22Rv1 (cell line): ENCODE measurements around the gene KHNYN.

Experiments
- H3K27ac ChIP-seq: fragments of 450-650 bp; 2 replicates; pipeline ENCODE4 v1.5.1; 2017
- ZFX ChIP-seq: fragments of 450-650 bp; IDR thresholded peaks from 2 replicates; pipeline ENCODE4 v1.6.1; 2017; ENCODE audit warnings: antibody characterized with exemption, borderline replicate concordance
- TF ChIP-seq, protein P1 (sequence below): fragments of 450-650 bp; IDR thresholded peaks from 2 replicates; pipeline ENCODE4 v1.5.1; 2017; ENCODE audit warnings: mild to moderate bottlenecking

KHNYN gene

DNA sequence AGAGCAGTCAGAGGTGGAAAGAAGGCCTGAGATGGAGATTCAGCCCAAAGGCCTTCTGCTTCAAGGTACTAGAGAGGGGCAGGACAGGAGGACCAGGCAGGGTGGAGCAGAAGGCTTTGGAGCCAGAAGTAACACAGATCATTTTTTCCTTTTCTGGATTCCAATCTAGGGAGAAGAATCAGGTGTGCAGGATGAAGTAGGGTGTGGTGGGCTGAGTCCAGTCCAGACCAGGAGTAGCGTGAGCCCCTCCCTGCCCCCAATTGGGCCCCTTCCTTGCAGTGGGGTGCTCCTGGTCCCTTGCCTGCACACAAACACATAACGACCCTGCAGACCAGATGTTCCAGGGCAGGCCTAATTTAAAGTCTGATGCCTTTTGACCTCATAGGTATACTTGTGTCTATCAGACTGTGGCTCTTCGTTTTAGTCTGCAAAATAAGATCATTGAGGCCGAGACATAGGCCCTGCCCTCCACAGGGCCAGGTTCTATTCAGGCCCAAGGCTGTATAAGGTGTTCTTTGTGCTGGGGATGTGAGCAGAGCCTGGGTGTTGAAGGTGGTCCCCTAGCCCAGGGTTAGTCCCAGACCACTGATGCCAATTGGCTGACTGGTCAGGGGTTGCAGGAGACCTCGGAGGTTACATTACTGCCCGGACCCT lies 32.0 kb upstream of the KHNYN start:
- TF ChIP-seq ZFX: no peak
- TF ChIP-seq, protein P1, sequence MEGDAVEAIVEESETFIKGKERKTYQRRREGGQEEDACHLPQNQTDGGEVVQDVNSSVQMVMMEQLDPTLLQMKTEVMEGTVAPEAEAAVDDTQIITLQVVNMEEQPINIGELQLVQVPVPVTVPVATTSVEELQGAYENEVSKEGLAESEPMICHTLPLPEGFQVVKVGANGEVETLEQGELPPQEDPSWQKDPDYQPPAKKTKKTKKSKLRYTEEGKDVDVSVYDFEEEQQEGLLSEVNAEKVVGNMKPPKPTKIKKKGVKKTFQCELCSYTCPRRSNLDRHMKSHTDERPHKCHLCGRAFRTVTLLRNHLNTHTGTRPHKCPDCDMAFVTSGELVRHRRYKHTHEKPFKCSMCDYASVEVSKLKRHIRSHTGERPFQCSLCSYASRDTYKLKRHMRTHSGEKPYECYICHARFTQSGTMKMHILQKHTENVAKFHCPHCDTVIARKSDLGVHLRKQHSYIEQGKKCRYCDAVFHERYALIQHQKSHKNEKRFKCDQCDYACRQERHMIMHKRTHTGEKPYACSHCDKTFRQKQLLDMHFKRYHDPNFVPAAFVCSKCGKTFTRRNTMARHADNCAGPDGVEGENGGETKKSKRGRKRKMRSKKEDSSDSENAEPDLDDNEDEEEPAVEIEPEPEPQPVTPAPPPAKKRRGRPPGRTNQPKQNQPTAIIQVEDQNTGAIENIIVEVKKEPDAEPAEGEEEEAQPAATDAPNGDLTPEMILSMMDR: no peak
- H3K27ac ChIP-seq: no peak overlapping the region

DNA sequence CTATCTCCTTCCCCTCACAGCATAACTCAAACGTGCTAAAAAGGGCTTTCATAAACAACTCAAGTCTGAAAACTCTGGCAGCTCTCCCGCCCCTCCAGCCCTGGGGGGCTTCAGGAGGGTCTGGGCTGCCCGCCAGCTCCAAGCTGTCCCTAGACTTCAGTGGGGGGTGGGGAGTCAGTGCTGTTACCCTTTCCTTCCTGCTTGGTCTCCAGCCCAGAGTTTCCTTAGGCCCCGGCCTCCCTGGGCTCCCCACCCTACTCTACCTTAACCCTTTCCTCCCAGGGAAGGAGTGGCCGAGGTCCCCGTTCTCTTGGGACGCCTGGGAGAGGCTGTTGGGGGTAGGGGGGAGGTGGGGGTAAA lies 31.5 kb upstream of the KHNYN start:
- no peak overlapping the region for H3K27ac ChIP-seq
- TF ChIP-seq, protein P1: no peak
- no peak for TF ChIP-seq ZFX

DNA sequence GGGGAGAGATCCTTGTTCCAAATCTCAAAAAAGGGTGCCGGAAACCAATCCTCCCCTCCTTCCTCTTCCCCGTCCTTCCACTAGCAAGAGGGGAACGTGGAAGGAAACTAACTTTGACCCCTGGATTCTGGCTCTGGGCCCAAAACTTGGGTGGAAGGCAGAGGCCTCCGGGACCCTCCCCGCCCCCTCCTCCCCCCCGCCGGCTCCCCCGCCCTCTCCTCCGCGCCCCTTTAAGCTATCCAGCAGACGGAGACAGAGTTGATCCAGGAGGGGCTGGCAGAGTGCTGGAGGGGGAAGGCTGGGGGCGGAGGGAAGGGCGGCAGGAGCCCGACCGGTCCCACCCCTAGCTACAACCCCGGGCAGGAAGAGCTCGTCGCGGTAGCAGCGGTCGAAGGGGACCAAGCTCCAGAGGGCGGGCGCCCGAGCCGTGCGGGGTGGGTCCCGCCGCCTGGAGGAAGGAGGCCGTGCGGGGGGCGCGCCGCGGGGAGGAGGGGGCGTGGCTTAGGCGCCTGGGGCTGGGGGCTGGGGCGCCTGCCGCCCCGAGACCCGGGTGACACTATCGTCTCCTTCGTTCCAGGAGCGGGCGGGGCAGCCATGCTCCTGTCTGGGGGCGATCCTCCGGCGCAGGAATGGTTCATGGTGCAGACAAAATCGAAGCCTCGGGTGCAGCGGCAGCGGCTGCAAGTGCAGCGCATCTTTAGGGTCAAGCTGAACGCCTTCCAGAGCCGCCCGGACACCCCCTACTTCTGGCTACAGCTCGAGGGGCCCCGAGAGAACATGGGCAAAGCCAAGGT lies 30.9 kb upstream of the KHNYN start, which contains the start of gene NYNRIN:
NYNRIN (plus strand) TSS at position 351 of the 794 bp plus-strand sequence; CDS start at position 595, 244 bp downstream.
- H3K27ac ChIP-seq: no peak within 1 kb of the TSS
- TF ChIP-seq ZFX: no peak
- TF ChIP-seq, protein P1: no peak

DNA sequence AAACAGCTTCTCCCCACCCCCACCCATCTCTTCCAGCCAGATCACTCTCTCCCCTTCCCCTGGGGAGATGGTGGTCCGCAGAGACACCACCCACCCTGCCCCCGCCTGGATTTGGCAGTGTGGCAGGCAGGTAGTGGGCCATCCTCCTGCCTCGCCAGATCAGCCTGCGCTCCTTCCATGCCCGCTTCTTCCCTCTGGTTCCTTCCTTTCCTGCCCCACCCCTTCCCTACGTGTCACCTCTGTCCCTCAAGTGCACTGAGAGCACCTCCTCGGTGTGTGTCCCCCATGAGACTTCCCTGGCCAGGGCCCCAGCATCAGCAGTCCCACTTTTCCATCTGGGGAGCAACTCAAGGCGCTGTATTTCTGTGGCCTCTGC lies 30.3 kb upstream of the KHNYN start:
- no peak overlapping the region for H3K27ac ChIP-seq
- TF ChIP-seq ZFX: no peak
- TF ChIP-seq, protein P1: no peak

DNA sequence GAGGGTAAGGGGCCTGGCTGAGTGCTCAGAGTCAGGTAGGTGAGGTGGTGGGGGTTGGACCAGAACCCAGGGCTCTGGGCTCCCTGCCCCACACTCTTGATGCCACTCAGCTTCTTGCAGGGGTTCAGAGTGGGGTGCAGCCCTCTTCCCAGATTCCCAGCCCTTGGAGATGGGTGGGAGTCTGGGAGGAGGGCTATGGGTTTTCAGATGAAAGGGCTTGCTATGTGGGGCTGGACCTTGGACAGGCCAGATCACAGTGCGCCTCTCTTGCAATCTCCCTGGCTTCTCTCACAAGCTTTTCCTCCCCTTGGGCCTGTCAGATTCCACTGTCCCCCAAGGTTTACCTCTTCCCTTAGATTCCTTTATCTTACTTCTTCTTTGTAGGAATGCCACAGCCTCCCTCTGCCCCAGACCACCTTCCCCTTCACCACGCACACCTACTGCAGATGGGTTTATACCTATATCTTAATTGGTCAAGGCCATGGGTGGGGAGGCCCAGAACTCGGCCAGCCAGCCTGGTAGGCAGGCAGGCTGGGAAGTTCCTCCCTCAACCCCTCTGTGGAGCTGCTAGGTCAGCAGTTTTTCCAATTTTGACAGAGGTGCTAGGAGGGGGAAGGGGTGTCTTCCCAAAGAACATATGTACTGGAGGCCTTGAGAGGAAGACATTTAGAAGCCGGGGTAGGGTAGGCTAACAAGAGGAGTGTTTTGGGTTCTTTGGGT lies 29.6 kb upstream of the KHNYN start:
- TF ChIP-seq, protein P1: no peak
- no peak for TF ChIP-seq ZFX

DNA sequence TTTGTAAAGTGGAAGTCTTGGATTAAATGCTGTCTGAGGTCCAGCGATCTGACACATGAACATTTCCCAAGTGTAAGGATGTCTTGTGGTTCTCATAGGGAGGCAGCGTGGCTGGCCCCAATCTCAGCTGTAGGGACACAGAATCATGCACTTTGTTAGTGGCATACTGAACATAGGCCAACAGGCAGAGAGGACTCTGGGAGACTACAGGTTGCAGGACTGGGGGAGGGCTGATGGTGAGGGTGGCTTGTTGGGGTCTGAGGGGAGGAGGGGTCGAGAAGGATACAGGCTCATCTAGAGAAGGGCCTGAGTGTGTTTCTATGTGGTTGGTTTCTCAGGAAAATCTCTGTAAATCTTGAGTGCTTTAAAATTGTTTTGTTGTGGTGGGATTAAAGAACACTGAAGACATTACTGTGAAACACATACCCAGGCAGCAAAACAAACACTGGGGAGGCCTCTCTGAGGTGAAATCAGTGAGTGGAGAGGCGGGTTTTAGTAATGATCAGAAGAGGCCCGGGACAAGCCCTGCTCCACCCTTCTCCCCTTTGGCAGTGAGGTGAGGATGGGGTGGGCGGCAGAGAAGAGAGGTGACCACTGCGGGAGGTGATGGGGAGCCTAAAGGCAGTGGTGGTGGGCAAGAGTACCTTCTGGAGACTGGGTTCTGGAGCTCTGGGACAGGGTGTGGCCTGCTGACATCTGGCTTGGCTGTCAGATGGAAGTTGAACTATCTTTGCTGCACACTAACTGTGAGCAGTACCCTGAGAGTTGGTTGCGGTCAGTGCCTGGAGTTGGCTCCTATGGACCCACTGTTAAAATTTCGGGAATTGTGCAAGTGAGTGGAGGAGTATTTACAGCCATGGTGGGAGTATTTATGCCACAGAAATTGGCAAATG lies 27.7 kb upstream of the KHNYN start:
- TF ChIP-seq, protein P1: no peak
- TF ChIP-seq ZFX: no peak
- no peak overlapping the region for H3K27ac ChIP-seq

More for the DNA sequence above, 29.6 kb upstream of the KHNYN start:
- H3K27ac ChIP-seq: no peak overlapping the region
